ENCODE data around the gene RGS6. TPM values are rescaled to one million over a fixed set of nuclear protein-coding genes. Genes with fewer than 3 reads are reported as not detected.

RGS6 gene
- total and polyA plus RNA-seq, 2 donors (not counting 1 experiment from before 2014, with no cell fraction given): not detected

DNA sequence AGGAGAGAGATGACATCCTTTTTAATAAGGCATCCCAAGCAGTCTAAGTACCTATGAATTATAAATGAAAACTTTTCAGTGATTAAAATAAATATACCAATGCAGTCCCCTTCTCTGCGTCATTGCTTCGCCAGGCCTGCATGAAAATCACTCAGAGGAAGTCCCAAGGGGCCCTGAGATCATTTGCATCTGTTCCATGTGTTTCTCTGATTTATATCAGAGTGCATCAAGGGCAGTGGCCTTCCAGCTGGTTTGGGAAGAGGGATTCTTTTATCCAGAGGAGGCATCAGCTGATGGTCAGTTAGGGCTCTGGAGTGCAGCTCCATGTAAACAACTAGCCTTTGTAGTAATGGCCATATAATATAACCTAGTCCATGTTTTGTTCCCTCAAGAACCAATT, 210.1 kb downstream of the RGS6 start:
- H3K27me3 ChIP-seq (ENCODE audit: control insufficient read depth, insufficient read depth, low read length): no peaks in the 10 kb centered on the region
- H3K36me3 ChIP-seq (ENCODE audit: control insufficient read depth, insufficient read depth, low read length): no peaks in the 10 kb centered on the region
- H3K4me2 ChIP-seq (ENCODE audit: extremely low read depth, insufficient read depth, low read length): no peak overlapping the region
- H3K9me3 ChIP-seq (ENCODE audit: control insufficient read depth, insufficient read depth, low read depth, low read length): no peaks in the 10 kb centered on the region
- no peak overlapping the region for H3K27ac ChIP-seq (ENCODE audit: insufficient read depth, low read length)
- no peak overlapping the region for H3K4me3 ChIP-seq (replicated peaks in 1 of 4; ENCODE audit: control extremely low read depth in 1 of 4, insufficient read depth in 1 of 4, low read depth in 3 of 4, low read length in 4 of 4)
- H3K9ac ChIP-seq (ENCODE audit: insufficient read depth, low read length): no peak overlapping the region
- H3K79me2 ChIP-seq (ENCODE audit: control insufficient read depth, insufficient read depth, low read length): no peaks in the 10 kb centered on the region
- no peaks in the 10 kb centered on the region for H4K20me1 ChIP-seq (ENCODE audit: control insufficient read depth, extremely low read depth, insufficient read depth, low read length)
- TF ChIP-seq, protein P1, sequence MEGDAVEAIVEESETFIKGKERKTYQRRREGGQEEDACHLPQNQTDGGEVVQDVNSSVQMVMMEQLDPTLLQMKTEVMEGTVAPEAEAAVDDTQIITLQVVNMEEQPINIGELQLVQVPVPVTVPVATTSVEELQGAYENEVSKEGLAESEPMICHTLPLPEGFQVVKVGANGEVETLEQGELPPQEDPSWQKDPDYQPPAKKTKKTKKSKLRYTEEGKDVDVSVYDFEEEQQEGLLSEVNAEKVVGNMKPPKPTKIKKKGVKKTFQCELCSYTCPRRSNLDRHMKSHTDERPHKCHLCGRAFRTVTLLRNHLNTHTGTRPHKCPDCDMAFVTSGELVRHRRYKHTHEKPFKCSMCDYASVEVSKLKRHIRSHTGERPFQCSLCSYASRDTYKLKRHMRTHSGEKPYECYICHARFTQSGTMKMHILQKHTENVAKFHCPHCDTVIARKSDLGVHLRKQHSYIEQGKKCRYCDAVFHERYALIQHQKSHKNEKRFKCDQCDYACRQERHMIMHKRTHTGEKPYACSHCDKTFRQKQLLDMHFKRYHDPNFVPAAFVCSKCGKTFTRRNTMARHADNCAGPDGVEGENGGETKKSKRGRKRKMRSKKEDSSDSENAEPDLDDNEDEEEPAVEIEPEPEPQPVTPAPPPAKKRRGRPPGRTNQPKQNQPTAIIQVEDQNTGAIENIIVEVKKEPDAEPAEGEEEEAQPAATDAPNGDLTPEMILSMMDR (conservative IDR thresholded peaks at IDR 0.05 in 1 of 2, IDR thresholded peaks at IDR 0.05 in 1 of 2; ENCODE audit: low read depth in 1 of 2, low read length in 2 of 2): no peak
- no peak for TF ChIP-seq EZH2 (IDR thresholded peaks at IDR 0.05; ENCODE audit: low read length, missing control alignments)
- no peaks in the 10 kb centered on the region for H3K4me1 ChIP-seq (ENCODE audit: control insufficient read depth, extremely low read depth, insufficient read depth, low read length)
- no peak for DNase-seq (ENCODE audit: low read depth in 2 of 2)
- no peak overlapping the region for H2AFZ ChIP-seq (ENCODE audit: low read length)

DNA sequence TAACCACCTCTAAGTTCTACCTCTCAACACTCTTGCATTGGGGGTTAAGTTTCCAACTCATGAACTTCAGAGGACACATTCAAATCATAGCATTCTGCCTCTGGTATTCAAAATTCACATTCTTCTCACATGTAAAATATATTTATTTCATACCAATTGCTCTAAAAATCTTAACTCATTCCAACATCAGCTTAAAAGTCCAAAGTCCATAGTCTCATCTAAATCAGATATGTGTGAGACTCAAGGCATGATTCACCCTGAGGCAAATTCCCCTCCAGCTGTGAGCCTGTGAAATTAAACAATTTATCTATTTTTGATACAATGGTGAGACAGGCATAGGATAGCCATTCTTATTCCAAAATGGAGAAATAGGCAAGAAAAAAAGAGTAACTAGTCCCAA, 214.0 kb downstream of the RGS6 start:
- no peaks in the 10 kb centered on the region for H3K79me2 ChIP-seq (ENCODE audit: control insufficient read depth, insufficient read depth, low read length)
- H3K4me2 ChIP-seq (ENCODE audit: extremely low read depth, insufficient read depth, low read length): no peak overlapping the region
- no peaks in the 10 kb centered on the region for H3K4me1 ChIP-seq (ENCODE audit: control insufficient read depth, extremely low read depth, insufficient read depth, low read length)
- H3K27me3 ChIP-seq (ENCODE audit: control insufficient read depth, insufficient read depth, low read length): no peaks in the 10 kb centered on the region
- no peak overlapping the region for H3K27ac ChIP-seq (ENCODE audit: insufficient read depth, low read length)
- H3K4me3 ChIP-seq (replicated peaks in 1 of 4; ENCODE audit: control extremely low read depth in 1 of 4, insufficient read depth in 1 of 4, low read depth in 3 of 4, low read length in 4 of 4): no peak overlapping the region
- no peaks in the 10 kb centered on the region for H4K20me1 ChIP-seq (ENCODE audit: control insufficient read depth, extremely low read depth, insufficient read depth, low read length)
- no peaks in the 10 kb centered on the region for H3K36me3 ChIP-seq (ENCODE audit: control insufficient read depth, insufficient read depth, low read length)
- no peak overlapping the region for H2AFZ ChIP-seq (ENCODE audit: low read length)
- no peak for TF ChIP-seq EZH2 (IDR thresholded peaks at IDR 0.05; ENCODE audit: low read length, missing control alignments)
- TF ChIP-seq, protein P1 (conservative IDR thresholded peaks at IDR 0.05 in 1 of 2, IDR thresholded peaks at IDR 0.05 in 1 of 2; ENCODE audit: low read depth in 1 of 2, low read length in 2 of 2): no peak
- H3K9ac ChIP-seq (ENCODE audit: insufficient read depth, low read length): no peak overlapping the region
- H3K9me3 ChIP-seq (ENCODE audit: control insufficient read depth, insufficient read depth, low read depth, low read length): no peaks in the 10 kb centered on the region
- no peak for DNase-seq (ENCODE audit: low read depth in 2 of 2)

DNA sequence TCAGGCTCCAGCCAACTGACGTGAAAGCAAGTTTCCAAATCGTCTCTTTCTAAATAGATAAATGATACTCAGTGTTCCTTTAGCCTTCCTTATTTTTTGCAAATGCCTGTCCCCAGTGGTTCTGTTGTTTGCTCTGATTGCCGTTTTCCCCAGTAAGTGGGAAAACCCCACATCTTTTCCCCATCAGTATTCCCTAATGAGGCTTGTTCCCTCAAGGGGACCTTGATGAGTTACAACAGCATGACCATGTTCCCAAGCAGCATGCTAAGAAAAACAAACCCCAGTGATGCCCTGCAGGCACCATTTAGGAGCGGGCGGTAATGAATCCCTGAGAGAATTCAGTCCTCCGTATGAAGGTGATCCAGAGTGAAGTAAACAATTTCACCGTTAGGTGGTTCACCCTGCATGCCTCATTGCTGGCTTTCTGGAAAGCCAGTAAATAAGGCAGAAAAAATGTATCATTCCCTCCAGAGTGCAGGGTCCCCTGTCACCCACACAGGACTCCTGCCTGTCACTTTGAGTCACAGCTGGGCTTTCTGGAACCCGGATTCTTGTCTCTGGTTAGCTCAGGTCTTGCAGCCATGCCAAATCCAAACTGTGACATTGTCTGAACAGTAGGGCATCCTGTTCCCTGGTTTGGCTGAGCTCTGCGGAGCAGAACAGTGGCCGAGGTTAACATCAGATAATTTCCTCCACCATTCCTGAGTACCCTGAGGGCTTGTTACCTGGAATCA, 222.6 kb downstream of the RGS6 start:
- H3K36me3 ChIP-seq (ENCODE audit: control insufficient read depth, insufficient read depth, low read length): no peaks in the 10 kb centered on the region
- no peak for TF ChIP-seq EZH2 (IDR thresholded peaks at IDR 0.05; ENCODE audit: low read length, missing control alignments)
- TF ChIP-seq, protein P1 (conservative IDR thresholded peaks at IDR 0.05 in 1 of 2, IDR thresholded peaks at IDR 0.05 in 1 of 2; ENCODE audit: low read depth in 1 of 2, low read length in 2 of 2): no peak
- no peak overlapping the region for H3K27ac ChIP-seq (ENCODE audit: insufficient read depth, low read length)
- no peaks in the 10 kb centered on the region for H3K4me1 ChIP-seq (ENCODE audit: control insufficient read depth, extremely low read depth, insufficient read depth, low read length)
- H4K20me1 ChIP-seq (ENCODE audit: control insufficient read depth, extremely low read depth, insufficient read depth, low read length): no peaks in the 10 kb centered on the region
- H3K9ac ChIP-seq (ENCODE audit: insufficient read depth, low read length): no peak overlapping the region
- H3K79me2 ChIP-seq (ENCODE audit: control insufficient read depth, insufficient read depth, low read length): no peaks in the 10 kb centered on the region
- DNase-seq (ENCODE audit: low read depth in 2 of 2): no peak
- no peak overlapping the region for H3K4me3 ChIP-seq (replicated peaks in 1 of 4; ENCODE audit: control extremely low read depth in 1 of 4, insufficient read depth in 1 of 4, low read depth in 3 of 4, low read length in 4 of 4)
- H3K9me3 ChIP-seq (ENCODE audit: control insufficient read depth, insufficient read depth, low read depth, low read length): no peaks in the 10 kb centered on the region
- no peak overlapping the region for H2AFZ ChIP-seq (ENCODE audit: low read length)
- H3K27me3 ChIP-seq (ENCODE audit: control insufficient read depth, insufficient read depth, low read length): no peaks in the 10 kb centered on the region
- H3K4me2 ChIP-seq (ENCODE audit: extremely low read depth, insufficient read depth, low read length): no peak overlapping the region

Data from fibroblast of lung (primary cell).